Measurements from ENCODE around the gene NR2C2. TPM values are rescaled to one million over a fixed set of nuclear protein-coding genes. Genes with fewer than 3 reads are reported as not detected.

Gene NR2C2
- total and polyA plus RNA-seq, 2 donors = 18.7 to 19.0 TPM

- H3K27ac ChIP-seq (ENCODE audit: low read depth in 1 of 2, low read length in 1 of 2) = no peak overlapping the region
- no peak for DNase-seq (ENCODE audit: low read depth in 6 of 9, low spot score in 9 of 9)
These were observed 40.9 kb upstream of the NR2C2 start for GRCh38 chr3:14906355-14906971.

GRCh38 chr3:14907043-14907966 is 40.1 kb upstream of the NR2C2 start:
- Histone ChIP-seq H3K9me3 (ENCODE audit: control insufficient read depth in 2 of 2, insufficient read depth in 1 of 2, low read length in 1 of 2) (peaks cover 0 to 10% of the 10 kb centered on the region in 2 donors), H3K27ac (ENCODE audit: low read depth in 1 of 2, low read length in 1 of 2) (no peak overlapping the region), H3K4me3 (ENCODE audit: low read length in 2 of 2) (no peak overlapping the region), H3K36me3 (ENCODE audit: control insufficient read depth in 2 of 2, insufficient read depth in 2 of 2, low read length in 1 of 2) (no peaks in the 10 kb centered on the region), H3K4me1 (ENCODE audit: control insufficient read depth in 2 of 2, insufficient read depth in 2 of 2, low read length in 2 of 2) (no peaks in the 10 kb centered on the region), H3K27me3 (ENCODE audit: control insufficient read depth in 2 of 2, insufficient read depth in 1 of 2, low read length in 1 of 2) (no peaks in the 10 kb centered on the region)
- DNase-seq (ENCODE audit: low read depth in 6 of 9, low spot score in 9 of 9) = no peak
- WGBS = 76% methylated on average over 18 of the region's 18 CpGs

More at GRCh38 chr3:14906355-14906971, 40.9 kb upstream of the NR2C2 start:
- no peak overlapping the region for H3K4me3 ChIP-seq (ENCODE audit: low read length in 2 of 2)
- no peaks in the 10 kb centered on the region for H3K36me3 ChIP-seq (ENCODE audit: control insufficient read depth in 2 of 2, insufficient read depth in 2 of 2, low read length in 1 of 2)
- no peaks in the 10 kb centered on the region for H3K4me1 ChIP-seq (ENCODE audit: control insufficient read depth in 2 of 2, insufficient read depth in 2 of 2, low read length in 2 of 2)
- no peaks in the 10 kb centered on the region for H3K27me3 ChIP-seq (ENCODE audit: control insufficient read depth in 2 of 2, insufficient read depth in 1 of 2, low read length in 1 of 2)
- WGBS = 72% methylated on average over 11 of the region's 11 CpGs
- H3K9me3 ChIP-seq (ENCODE audit: control insufficient read depth in 2 of 2, insufficient read depth in 1 of 2, low read length in 1 of 2) = peaks cover 0 to 10% of the 10 kb centered on the region in 2 donors

GRCh38 chr3:14909250-14909649 is 38.1 kb upstream of the NR2C2 start:
- no peaks in the 10 kb centered on the region for H3K36me3 ChIP-seq (ENCODE audit: control insufficient read depth in 2 of 2, insufficient read depth in 2 of 2, low read length in 1 of 2)
- H3K27me3 ChIP-seq (ENCODE audit: control insufficient read depth in 2 of 2, insufficient read depth in 1 of 2, low read length in 1 of 2) = no peaks in the 10 kb centered on the region
- no peak overlapping the region for H3K4me3 ChIP-seq (ENCODE audit: low read length in 2 of 2)
- 97% methylated on average over 5 of the region's 5 CpGs for WGBS
- H3K4me1 ChIP-seq (ENCODE audit: control insufficient read depth in 2 of 2, insufficient read depth in 2 of 2, low read length in 2 of 2) = no peaks in the 10 kb centered on the region
- peaks cover 0 to 10% of the 10 kb centered on the region in 2 donors for H3K9me3 ChIP-seq (ENCODE audit: control insufficient read depth in 2 of 2, insufficient read depth in 1 of 2, low read length in 1 of 2)
- H3K27ac ChIP-seq (ENCODE audit: low read depth in 1 of 2, low read length in 1 of 2) = no peak overlapping the region
- no peak for DNase-seq (ENCODE audit: low read depth in 6 of 9, low spot score in 9 of 9)

- Histone ChIP-seq H3K4me1 (ENCODE audit: control insufficient read depth in 2 of 2, insufficient read depth in 2 of 2, low read length in 2 of 2) (no peaks in the 10 kb centered on the region), H3K9me3 (ENCODE audit: control insufficient read depth in 2 of 2, insufficient read depth in 1 of 2, low read length in 1 of 2) (peaks cover 0 to 7% of the 10 kb centered on the region in 2 donors), H3K4me3 (ENCODE audit: low read length in 2 of 2) (no peak overlapping the region), H3K27ac (ENCODE audit: low read depth in 1 of 2, low read length in 1 of 2) (no peak overlapping the region), H3K36me3 (ENCODE audit: control insufficient read depth in 2 of 2, insufficient read depth in 2 of 2, low read length in 1 of 2) (no peaks in the 10 kb centered on the region), H3K27me3 (ENCODE audit: control insufficient read depth in 2 of 2, insufficient read depth in 1 of 2, low read length in 1 of 2) (no peaks in the 10 kb centered on the region)
- DNase-seq (ENCODE audit: low read depth in 6 of 9, low spot score in 9 of 9) = no peak
- WGBS = 97% methylated on average over 11 of the region's 11 CpGs
These were observed 35.7 kb upstream of the NR2C2 start for GRCh38 chr3:14911651-14912050.

- Histone ChIP-seq H3K4me1 (ENCODE audit: control insufficient read depth in 2 of 2, insufficient read depth in 2 of 2, low read length in 2 of 2) (no peaks in the 10 kb centered on the region), H3K4me3 (ENCODE audit: low read length in 2 of 2) (no peak overlapping the region), H3K9me3 (ENCODE audit: control insufficient read depth in 2 of 2, insufficient read depth in 1 of 2, low read length in 1 of 2) (peaks cover 0 to 3% of the 10 kb centered on the region in 2 donors), H3K36me3 (ENCODE audit: control insufficient read depth in 2 of 2, insufficient read depth in 2 of 2, low read length in 1 of 2) (no peaks in the 10 kb centered on the region), H3K27ac (ENCODE audit: low read depth in 1 of 2, low read length in 1 of 2) (no peak overlapping the region), H3K27me3 (ENCODE audit: control insufficient read depth in 2 of 2, insufficient read depth in 1 of 2, low read length in 1 of 2) (no peaks in the 10 kb centered on the region)
- 95% methylated on average over 10 of the region's 10 CpGs for WGBS
- DNase-seq (ENCODE audit: low read depth in 6 of 9, low spot score in 9 of 9) = no peak
These were observed 34.1 kb upstream of the NR2C2 start for GRCh38 chr3:14913071-14913925.

- Histone ChIP-seq H3K9me3 (ENCODE audit: control insufficient read depth in 2 of 2, insufficient read depth in 1 of 2, low read length in 1 of 2) (peaks cover 0 to 3% of the 10 kb centered on the region in 2 donors), H3K4me3 (ENCODE audit: low read length in 2 of 2) (no peak overlapping the region), H3K36me3 (ENCODE audit: control insufficient read depth in 2 of 2, insufficient read depth in 2 of 2, low read length in 1 of 2) (no peaks in the 10 kb centered on the region), H3K27me3 (ENCODE audit: control insufficient read depth in 2 of 2, insufficient read depth in 1 of 2, low read length in 1 of 2) (no peaks in the 10 kb centered on the region), H3K27ac (ENCODE audit: low read depth in 1 of 2, low read length in 1 of 2) (no peak overlapping the region), H3K4me1 (ENCODE audit: control insufficient read depth in 2 of 2, insufficient read depth in 2 of 2, low read length in 2 of 2) (no peaks in the 10 kb centered on the region)
- peak in 1 of 9 donors; percentile 13 for DNase-seq (ENCODE audit: low read depth in 6 of 9, low spot score in 9 of 9)
- 94% methylated on average over 14 of the region's 14 CpGs for WGBS
These were observed 33.2 kb upstream of the NR2C2 start for GRCh38 chr3:14913926-14914778.

GRCh38 chr3:14914779-14915117 is 32.6 kb upstream of the NR2C2 start:
- H3K4me1 ChIP-seq (ENCODE audit: control insufficient read depth in 2 of 2, insufficient read depth in 2 of 2, low read length in 2 of 2) = no peaks in the 10 kb centered on the region
- H3K27me3 ChIP-seq (ENCODE audit: control insufficient read depth in 2 of 2, insufficient read depth in 1 of 2, low read length in 1 of 2) = no peaks in the 10 kb centered on the region
- no peak overlapping the region for H3K27ac ChIP-seq (ENCODE audit: low read depth in 1 of 2, low read length in 1 of 2)
- 98% methylated on average over 6 of the region's 6 CpGs for WGBS
- H3K9me3 ChIP-seq (ENCODE audit: control insufficient read depth in 2 of 2, insufficient read depth in 1 of 2, low read length in 1 of 2) = peaks cover 0 to 3% of the 10 kb centered on the region in 2 donors
- no peak for DNase-seq (ENCODE audit: low read depth in 6 of 9, low spot score in 9 of 9)
- H3K36me3 ChIP-seq (ENCODE audit: control insufficient read depth in 2 of 2, insufficient read depth in 2 of 2, low read length in 1 of 2) = no peaks in the 10 kb centered on the region
- no peak overlapping the region for H3K4me3 ChIP-seq (ENCODE audit: low read length in 2 of 2)

- Histone ChIP-seq H3K36me3 (ENCODE audit: control insufficient read depth in 2 of 2, insufficient read depth in 2 of 2, low read length in 1 of 2) (no peaks in the 10 kb centered on the region), H3K27me3 (ENCODE audit: control insufficient read depth in 2 of 2, insufficient read depth in 1 of 2, low read length in 1 of 2) (no peaks in the 10 kb centered on the region), H3K9me3 (ENCODE audit: control insufficient read depth in 2 of 2, insufficient read depth in 1 of 2, low read length in 1 of 2) (peaks cover 0 to 1% of the 10 kb centered on the region in 2 donors), H3K27ac (ENCODE audit: low read depth in 1 of 2, low read length in 1 of 2) (no peak overlapping the region), H3K4me1 (ENCODE audit: control insufficient read depth in 2 of 2, insufficient read depth in 2 of 2, low read length in 2 of 2) (no peaks in the 10 kb centered on the region), H3K4me3 (ENCODE audit: low read length in 2 of 2) (no peak overlapping the region)
- DNase-seq (ENCODE audit: low read depth in 6 of 9, low spot score in 9 of 9) = peak in 2 of 9 donors; percentile 26 to 42
- WGBS = 94% methylated on average over 3 of the region's 3 CpGs
These were observed 31.7 kb upstream of the NR2C2 start for GRCh38 chr3:14915636-14916222.
